ENCODE results near the gene ACSL5. TPM values are rescaled to one million over a fixed set of nuclear protein-coding genes. Genes with fewer than 3 reads are reported as not detected.
"Not testable (repeated sequence)": the region's sequence is repeated elsewhere in the genome, so short reads cannot be mapped to it uniquely, and the experiment has no call there.

ACSL5 gene
- total RNA-seq, 1 donor from 2014 or later: 5.6 TPM

DNA sequence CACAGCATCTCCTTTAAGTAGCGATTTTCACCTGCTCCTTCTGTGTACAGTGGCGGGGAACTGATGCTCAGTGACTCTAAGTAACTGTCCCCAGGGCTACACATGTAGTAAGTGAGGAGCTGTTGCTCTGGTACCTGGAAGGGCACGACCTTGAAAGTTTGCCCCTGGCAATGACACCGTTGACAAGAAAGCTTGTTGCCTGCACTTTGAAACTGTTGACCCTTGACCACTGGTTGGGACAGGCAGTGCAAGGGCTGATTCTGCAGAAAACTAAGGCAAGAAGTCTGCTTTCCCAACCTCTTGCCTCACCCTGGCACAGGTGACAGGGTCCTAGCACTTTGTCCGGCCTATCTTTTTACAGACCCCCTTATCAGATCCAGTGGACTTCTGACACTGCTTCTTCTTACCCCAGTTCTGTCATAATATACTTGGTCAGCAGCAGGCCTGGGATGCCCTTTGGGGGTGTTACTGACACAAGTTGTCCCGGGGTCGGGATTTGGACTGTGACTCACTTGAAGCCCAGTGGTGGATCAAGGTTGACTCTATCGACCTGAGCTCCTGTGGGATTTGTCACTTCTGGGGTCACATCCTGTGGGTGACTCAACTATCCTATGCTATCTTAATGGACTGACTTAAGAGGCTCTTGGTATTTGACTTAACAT, 5.8 kb downstream of the ACSL5 start:
- Histone ChIP-seq H3K9me3 (replicated peaks) (no peaks in the 10 kb centered on the region), H3K27me3 (ENCODE audit: low read depth) (no peaks in the 10 kb centered on the region), H3K4me1 (peaks cover 37% of the 10 kb centered on the region), H3K36me3 (no peaks in the 10 kb centered on the region), H3K27ac (replicated peaks) (no peak overlapping the region), H3K4me3 (no peak overlapping the region)
- TF ChIP-seq CTCF (IDR thresholded peaks at IDR 0.05; ENCODE audit: borderline replicate concordance): no peak
- intact Hi-C loops (cut with micrococcal nuclease): no loop called here
- DNase-seq: no peak

GRCh38 chr10:112382515-112383235, 8.8 kb downstream of the ACSL5 start:
- intact Hi-C loops (cut with micrococcal nuclease): no loop called here
- no peak for DNase-seq
- H3K36me3 ChIP-seq: no peaks in the 10 kb centered on the region

GRCh38 chr10:112383325-112383724, 9.4 kb downstream of the ACSL5 start:
- intact Hi-C loops (cut with micrococcal nuclease): no loop called here
- Histone ChIP-seq H3K4me1 (peaks cover 7% of the 10 kb centered on the region), H3K9me3 (replicated peaks) (no peaks in the 10 kb centered on the region), H3K27ac (replicated peaks) (no peak overlapping the region), H3K36me3 (no peaks in the 10 kb centered on the region), H3K27me3 (ENCODE audit: low read depth) (no peaks in the 10 kb centered on the region), H3K4me3 (no peak overlapping the region)
- no peak for TF ChIP-seq CTCF (IDR thresholded peaks at IDR 0.05; ENCODE audit: borderline replicate concordance)
- DNase-seq: no peak

More at GRCh38 chr10:112382515-112383235, 8.8 kb downstream of the ACSL5 start:
- Histone ChIP-seq H3K27me3 (ENCODE audit: low read depth) (no peaks in the 10 kb centered on the region), H3K9me3 (replicated peaks) (no peaks in the 10 kb centered on the region), H3K4me1 (peaks cover 8% of the 10 kb centered on the region), H3K4me3 (no peak overlapping the region), H3K27ac (replicated peaks) (no peak overlapping the region)
- no peak for TF ChIP-seq CTCF (IDR thresholded peaks at IDR 0.05; ENCODE audit: borderline replicate concordance)

DNA sequence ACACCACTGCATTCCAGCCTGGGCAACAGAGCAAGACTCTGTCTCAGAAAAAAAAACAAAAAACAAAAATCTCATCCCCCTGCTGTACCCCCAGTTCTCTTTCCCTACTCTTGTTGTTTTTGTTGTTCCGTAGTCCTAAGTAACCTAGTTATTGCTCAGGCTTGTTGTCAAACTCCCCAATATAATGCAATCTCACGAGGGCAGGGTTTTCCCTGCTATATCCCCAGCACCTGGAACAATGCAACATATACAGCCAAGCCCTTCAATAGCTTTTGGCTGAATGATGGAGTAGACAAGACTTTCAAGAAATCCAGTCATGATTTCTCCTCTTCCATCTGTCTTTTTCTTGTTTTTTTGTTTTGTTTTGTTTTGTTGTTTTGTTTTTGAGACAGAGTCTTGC, 10.2 kb downstream of the ACSL5 start:
- Histone ChIP-seq H3K4me1 (peaks cover 8% of the 10 kb centered on the region), H3K27ac (replicated peaks) (no peak overlapping the region)
- no peak for TF ChIP-seq CTCF (IDR thresholded peaks at IDR 0.05; ENCODE audit: borderline replicate concordance)

GRCh38 chr10:112385201-112385600, 11.3 kb downstream of the ACSL5 start:
- Histone ChIP-seq H3K4me1 (peaks cover 19% of the 10 kb centered on the region), H3K27me3 (ENCODE audit: low read depth) (no peaks in the 10 kb centered on the region), H3K4me3 (no peak overlapping the region), H3K9me3 (replicated peaks) (no peaks in the 10 kb centered on the region), H3K36me3 (no peaks in the 10 kb centered on the region), H3K27ac (replicated peaks) (no peak overlapping the region)
- TF ChIP-seq CTCF (IDR thresholded peaks at IDR 0.05; ENCODE audit: borderline replicate concordance): no peak
- no peak for DNase-seq
- intact Hi-C loops (cut with micrococcal nuclease): no loop called here

More for the DNA sequence above, 10.2 kb downstream of the ACSL5 start:
- H3K4me3 ChIP-seq: no peak overlapping the region
- intact Hi-C loops (cut with micrococcal nuclease): no loop called here
- H3K27me3 ChIP-seq (ENCODE audit: low read depth): no peaks in the 10 kb centered on the region
- no peaks in the 10 kb centered on the region for H3K9me3 ChIP-seq (replicated peaks)
- no peak for DNase-seq
- H3K36me3 ChIP-seq: no peaks in the 10 kb centered on the region

- H3K36me3 ChIP-seq; H3K27me3 ChIP-seq (ENCODE audit: low read depth); intact Hi-C loops (cut with micrococcal nuclease); DNase-seq; H3K4me3 ChIP-seq; H3K9me3 ChIP-seq (replicated peaks); H3K27ac ChIP-seq (replicated peaks): not testable (repeated sequence)
- H3K4me1 ChIP-seq: peaks cover 18% of the 10 kb centered on the region
These were observed 14.1 kb downstream of the ACSL5 start for GRCh38 chr10:112388056-112388455.
